ENCODE data around the gene RAB3A. TPM values are rescaled to one million over a fixed set of nuclear protein-coding genes. Genes with fewer than 3 reads are reported as not detected.

The RAB3A gene
- total and polyA plus RNA-seq, 12 donors, result 2.3 to 32.3 (median 6.2) TPM

DNA sequence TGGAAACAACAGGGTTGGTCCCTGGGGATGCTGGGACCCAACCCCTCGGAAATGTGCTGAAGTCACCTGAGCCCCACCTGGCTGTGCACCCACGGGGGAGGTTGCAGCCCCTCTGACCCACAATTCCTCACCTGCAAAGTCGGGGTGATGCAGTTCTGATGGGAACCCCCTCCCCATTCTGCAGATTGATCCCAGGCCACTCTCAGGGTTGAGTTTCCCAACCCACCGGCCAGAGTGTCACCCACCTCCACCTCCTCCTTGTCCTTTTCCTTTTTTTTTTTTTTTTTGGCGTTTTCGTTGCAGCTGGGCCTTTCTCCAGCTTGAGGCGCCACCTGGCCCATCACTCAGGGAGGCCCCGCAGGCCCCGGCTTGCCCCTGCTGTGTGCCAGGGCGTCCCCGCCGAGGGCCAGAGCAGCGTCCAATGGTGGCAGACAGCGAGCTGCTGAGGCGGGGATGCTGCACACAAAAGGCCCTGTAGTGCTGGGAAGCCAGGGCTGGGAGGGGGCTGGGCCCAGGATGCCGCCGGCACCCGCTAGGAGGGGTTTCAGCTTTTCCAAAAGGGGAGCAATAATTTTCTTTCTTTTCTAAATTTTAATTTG is 46.3 kb downstream of the RAB3A start:
- Histone ChIP-seq H3K9me3 (replicated peaks in 1 of 3) (no peaks in the 10 kb centered on the region), H3K36me3 (replicated peaks in 1 of 2) (peaks cover 0 to 15% of the 10 kb centered on the region in 2 donors), H3K27ac (peak overlapping the region; percentile 69 to 94 (median 87)), H3K27me3 (no peaks in the 10 kb centered on the region), H3K4me1 (replicated peaks in 1 of 2) (peaks cover 44 to 66% of the 10 kb centered on the region in 2 donors), H3K4me3 (no peak overlapping the region)
- TF ChIP-seq, protein P1, sequence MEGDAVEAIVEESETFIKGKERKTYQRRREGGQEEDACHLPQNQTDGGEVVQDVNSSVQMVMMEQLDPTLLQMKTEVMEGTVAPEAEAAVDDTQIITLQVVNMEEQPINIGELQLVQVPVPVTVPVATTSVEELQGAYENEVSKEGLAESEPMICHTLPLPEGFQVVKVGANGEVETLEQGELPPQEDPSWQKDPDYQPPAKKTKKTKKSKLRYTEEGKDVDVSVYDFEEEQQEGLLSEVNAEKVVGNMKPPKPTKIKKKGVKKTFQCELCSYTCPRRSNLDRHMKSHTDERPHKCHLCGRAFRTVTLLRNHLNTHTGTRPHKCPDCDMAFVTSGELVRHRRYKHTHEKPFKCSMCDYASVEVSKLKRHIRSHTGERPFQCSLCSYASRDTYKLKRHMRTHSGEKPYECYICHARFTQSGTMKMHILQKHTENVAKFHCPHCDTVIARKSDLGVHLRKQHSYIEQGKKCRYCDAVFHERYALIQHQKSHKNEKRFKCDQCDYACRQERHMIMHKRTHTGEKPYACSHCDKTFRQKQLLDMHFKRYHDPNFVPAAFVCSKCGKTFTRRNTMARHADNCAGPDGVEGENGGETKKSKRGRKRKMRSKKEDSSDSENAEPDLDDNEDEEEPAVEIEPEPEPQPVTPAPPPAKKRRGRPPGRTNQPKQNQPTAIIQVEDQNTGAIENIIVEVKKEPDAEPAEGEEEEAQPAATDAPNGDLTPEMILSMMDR (IDR thresholded peaks at IDR 0.05), result peak in 1 of 6 experiments; percentile 6
- peak in 1 of 2 donors; percentile 39 for TF ChIP-seq POLR2A (IDR thresholded peaks at IDR 0.05)
- WGBS, 4 donors, result 19 to 44% (median 33%) methylated on average over 17 to 18 of the region's 18 CpGs
- DNase-seq, result peak; percentile 67 to 88 (median 79)
- intact Hi-C loops (cut with DNase I), result no loop called here

DNA sequence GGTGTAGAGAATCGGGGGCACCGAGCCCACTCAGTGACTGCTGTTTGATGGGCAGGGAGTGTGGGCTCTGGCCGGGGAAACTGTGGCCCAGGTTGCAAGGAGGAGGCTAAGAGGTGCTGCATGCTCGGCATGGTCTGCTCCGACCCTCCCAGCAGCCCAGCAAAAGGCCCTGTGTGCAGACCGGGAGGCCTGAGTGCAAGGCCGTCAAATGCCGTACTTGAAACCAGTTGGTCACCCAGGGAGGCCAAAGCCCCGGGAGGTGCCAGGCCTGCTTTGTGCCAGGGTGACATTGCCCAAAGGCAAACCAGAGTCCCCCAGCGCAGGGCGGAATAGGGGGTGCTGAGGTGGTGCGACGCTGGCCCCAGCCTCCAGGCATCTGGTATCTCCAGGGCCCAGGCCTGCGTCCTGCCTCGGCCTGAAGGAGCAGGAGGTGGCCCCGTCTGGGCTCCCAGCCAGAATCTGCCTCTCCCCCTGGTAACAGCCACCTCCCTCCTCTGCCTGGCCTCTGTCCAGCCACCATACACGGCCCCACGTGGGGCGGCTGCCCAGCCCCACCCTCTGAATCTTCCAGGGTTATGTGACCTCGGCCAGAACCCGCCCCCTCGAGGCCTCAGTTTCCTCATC is 46.9 kb downstream of the RAB3A start:
- Histone ChIP-seq H3K4me1 (replicated peaks in 1 of 2) (peaks cover 44 to 66% of the 10 kb centered on the region in 2 donors), H3K27ac (peak overlapping the region; percentile 69 to 94 (median 87)), H3K36me3 (replicated peaks in 1 of 2) (peaks cover 0 to 11% of the 10 kb centered on the region in 2 donors), H3K27me3 (no peaks in the 10 kb centered on the region), H3K9me3 (replicated peaks in 1 of 3) (no peaks in the 10 kb centered on the region), H3K4me3 (no peak overlapping the region)
- TF ChIP-seq, protein P1 (IDR thresholded peaks at IDR 0.05), result no peak
- TF ChIP-seq POLR2A (IDR thresholded peaks at IDR 0.05), result peak; percentile 13 to 66
- peak; percentile 95 to 99 (median 97) for DNase-seq
- intact Hi-C loops (cut with DNase I), result no loop called here
- WGBS, 4 donors, result 5 to 28% (median 20%) methylated on average over 4 to 22 of the region's 22 CpGs

- no peaks in the 10 kb centered on the region for H3K9me3 ChIP-seq (replicated peaks in 1 of 3)
- H3K4me3 ChIP-seq, result peak overlapping the region in 1 of 4 donors; percentile 17
- H3K4me1 ChIP-seq (replicated peaks in 1 of 2), result peaks cover 43 to 66% of the 10 kb centered on the region in 2 donors
- peak in 2 of 7 donors; percentile 32 to 43 for DNase-seq
- WGBS, 4 donors, result 77 to 87% (median 86%) methylated on average over 5 to 6 of the region's 6 CpGs
- TF ChIP-seq, protein P1 (IDR thresholded peaks at IDR 0.05), result no peak
- no peak for TF ChIP-seq POLR2A (IDR thresholded peaks at IDR 0.05)
- intact Hi-C loops (cut with DNase I), result no loop called here
- H3K27me3 ChIP-seq, result no peaks in the 10 kb centered on the region
- H3K27ac ChIP-seq, result peak overlapping the region; percentile 69 to 94 (median 87)
- peaks cover 0 to 6% of the 10 kb centered on the region in 2 donors for H3K36me3 ChIP-seq (replicated peaks in 1 of 2)
These were observed 47.6 kb downstream of the RAB3A start for GRCh38 chr19:18156268-18156667.

Measured in adrenal gland (tissue), 12 donors.